ENCODE results near the gene RGS13. TPM values are rescaled to one million over a fixed set of nuclear protein-coding genes. Genes with fewer than 3 reads are reported as not detected.
"Not testable (repeated sequence)": the region's sequence is repeated elsewhere in the genome, so short reads cannot be mapped to it uniquely, and the experiment has no call there.

The RGS13 gene
- total RNA-seq, 4 donors from 2014 or later = 0.10 to 0.56 (median 0.34) TPM; not detected in 1

DNA sequence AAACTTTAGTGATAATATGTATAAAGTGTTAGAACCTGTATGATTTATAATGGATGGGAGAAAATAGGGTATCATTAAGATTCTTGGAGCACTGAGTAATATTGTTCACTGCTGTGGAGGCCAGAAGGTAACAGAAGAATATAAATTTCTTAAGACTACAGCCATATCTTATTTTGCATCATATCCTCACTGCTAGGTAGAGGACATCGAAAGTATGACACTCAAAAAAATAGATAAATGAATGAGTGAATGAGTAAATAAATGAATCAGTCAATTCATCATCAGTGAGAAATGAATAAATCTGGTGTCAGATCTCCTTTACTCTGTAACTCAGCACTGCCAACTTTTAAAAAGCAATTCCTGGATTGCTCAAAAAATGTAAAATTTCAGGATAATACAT is 33.2 kb downstream of the RGS13 start:
- WGBS = 85% methylated on average over 1 of the region's 1 CpG
- no peak for TF ChIP-seq EP300 (IDR thresholded peaks at IDR 0.05)
- TF ChIP-seq POLR2AphosphoS5 (IDR thresholded peaks at IDR 0.05) = no peak
- TF ChIP-seq, protein P1, sequence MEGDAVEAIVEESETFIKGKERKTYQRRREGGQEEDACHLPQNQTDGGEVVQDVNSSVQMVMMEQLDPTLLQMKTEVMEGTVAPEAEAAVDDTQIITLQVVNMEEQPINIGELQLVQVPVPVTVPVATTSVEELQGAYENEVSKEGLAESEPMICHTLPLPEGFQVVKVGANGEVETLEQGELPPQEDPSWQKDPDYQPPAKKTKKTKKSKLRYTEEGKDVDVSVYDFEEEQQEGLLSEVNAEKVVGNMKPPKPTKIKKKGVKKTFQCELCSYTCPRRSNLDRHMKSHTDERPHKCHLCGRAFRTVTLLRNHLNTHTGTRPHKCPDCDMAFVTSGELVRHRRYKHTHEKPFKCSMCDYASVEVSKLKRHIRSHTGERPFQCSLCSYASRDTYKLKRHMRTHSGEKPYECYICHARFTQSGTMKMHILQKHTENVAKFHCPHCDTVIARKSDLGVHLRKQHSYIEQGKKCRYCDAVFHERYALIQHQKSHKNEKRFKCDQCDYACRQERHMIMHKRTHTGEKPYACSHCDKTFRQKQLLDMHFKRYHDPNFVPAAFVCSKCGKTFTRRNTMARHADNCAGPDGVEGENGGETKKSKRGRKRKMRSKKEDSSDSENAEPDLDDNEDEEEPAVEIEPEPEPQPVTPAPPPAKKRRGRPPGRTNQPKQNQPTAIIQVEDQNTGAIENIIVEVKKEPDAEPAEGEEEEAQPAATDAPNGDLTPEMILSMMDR (IDR thresholded peaks at IDR 0.05) = no peak
- TF ChIP-seq POLR2A (IDR thresholded peaks at IDR 0.05) = no peak
- Histone ChIP-seq H3K27ac (no peak overlapping the region), H3K27me3 (no peaks in the 10 kb centered on the region), H3K4me1 (no peaks in the 10 kb centered on the region), H3K9me3 (no peaks in the 10 kb centered on the region), H3K4me3 (no peak overlapping the region), H3K36me3 (no peaks in the 10 kb centered on the region)
- DNase-seq (ENCODE audit: low spot score in 2 of 2) = no peak

DNA sequence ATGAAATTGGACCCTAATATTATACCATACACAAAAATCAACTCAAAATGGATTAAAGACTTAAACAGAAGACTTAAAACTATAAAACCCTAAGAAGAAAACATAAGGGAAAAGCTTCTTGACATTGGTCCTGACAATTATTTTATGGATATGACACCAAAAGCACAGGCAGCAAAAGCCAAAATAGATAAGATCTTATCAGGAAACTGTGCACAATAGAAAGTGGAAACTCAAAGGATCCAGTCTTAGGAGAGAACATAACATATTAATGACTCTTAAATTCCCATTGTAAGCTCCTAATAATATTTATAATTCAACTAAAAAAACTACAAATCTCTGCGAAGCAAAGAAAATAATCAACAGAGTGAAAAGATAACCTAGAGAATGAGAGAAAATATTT is 39.8 kb downstream of the RGS13 start:
- Histone ChIP-seq H3K9me3 (no peaks in the 10 kb centered on the region), H3K27ac (no peak overlapping the region), H3K36me3 (no peaks in the 10 kb centered on the region), H3K4me1 (no peaks in the 10 kb centered on the region), H3K4me3 (no peak overlapping the region), H3K27me3 (no peaks in the 10 kb centered on the region)
- TF ChIP-seq, protein P1 (IDR thresholded peaks at IDR 0.05) = no peak
- TF ChIP-seq POLR2AphosphoS5 (IDR thresholded peaks at IDR 0.05) (no peak), EP300 (IDR thresholded peaks at IDR 0.05) (no peak), POLR2A (IDR thresholded peaks at IDR 0.05) (no peak)
- WGBS = 78% methylated on average over 1 of the region's 1 CpG
- DNase-seq (ENCODE audit: low spot score in 2 of 2) = no peak

DNA sequence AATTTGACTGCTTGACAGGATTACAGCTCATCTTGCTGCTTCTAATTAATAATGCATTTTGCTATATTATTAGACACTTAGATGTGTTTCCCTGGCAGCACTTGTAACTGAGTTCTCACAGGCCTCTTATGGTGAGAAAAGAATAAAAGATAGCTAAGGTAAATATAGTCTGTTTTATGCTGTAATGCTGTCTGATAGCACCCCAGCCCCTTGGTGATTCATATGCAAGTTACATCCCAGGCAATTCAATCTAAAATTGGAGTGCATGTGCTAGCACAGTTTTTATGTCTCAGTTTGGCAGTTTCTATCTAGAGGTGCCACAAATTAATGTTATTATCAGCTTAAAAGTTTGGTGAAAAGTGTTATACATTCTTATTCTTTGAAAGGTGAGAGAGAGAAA is 42.2 kb downstream of the RGS13 start:
- TF ChIP-seq POLR2AphosphoS5 (IDR thresholded peaks at IDR 0.05) = no peak
- TF ChIP-seq POLR2A (IDR thresholded peaks at IDR 0.05) = no peak
- TF ChIP-seq EP300 (IDR thresholded peaks at IDR 0.05) = no peak
- TF ChIP-seq, protein P1 (IDR thresholded peaks at IDR 0.05) = no peak

DNA sequence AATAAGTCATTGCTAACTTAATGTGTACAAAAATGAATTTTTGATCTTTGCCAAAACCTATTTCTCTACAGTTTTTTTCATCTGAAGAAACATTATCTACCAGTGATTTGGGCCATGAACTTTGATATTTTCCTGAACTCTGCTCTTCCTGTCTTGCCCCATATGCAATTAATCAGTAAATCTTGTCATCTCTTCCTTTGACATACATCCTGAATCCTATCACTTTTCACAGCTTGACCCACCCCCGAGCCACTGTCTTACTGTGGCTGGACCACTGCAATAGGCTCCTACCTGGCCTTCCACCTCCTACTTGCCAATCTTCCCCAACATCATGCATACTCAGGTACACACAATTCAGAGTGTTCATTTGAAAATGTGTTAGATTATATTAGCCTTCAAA is 46.4 kb downstream of the RGS13 start:
- TF ChIP-seq EP300 (IDR thresholded peaks at IDR 0.05) (no peak), POLR2AphosphoS5 (IDR thresholded peaks at IDR 0.05) (no peak), POLR2A (IDR thresholded peaks at IDR 0.05) (no peak)
- TF ChIP-seq, protein P1 (IDR thresholded peaks at IDR 0.05) = no peak
- 72% methylated on average over 1 of the region's 1 CpG for WGBS
- Histone ChIP-seq H3K4me3 (no peak overlapping the region), H3K4me1 (no peaks in the 10 kb centered on the region), H3K9me3 (no peaks in the 10 kb centered on the region), H3K27me3 (no peaks in the 10 kb centered on the region), H3K27ac (no peak overlapping the region), H3K36me3 (no peaks in the 10 kb centered on the region)
- no peak for DNase-seq (ENCODE audit: low spot score in 2 of 2)

More for the DNA sequence above, 42.2 kb downstream of the RGS13 start:
- Histone ChIP-seq H3K4me1 (no peaks in the 10 kb centered on the region), H3K27me3 (no peaks in the 10 kb centered on the region), H3K9me3 (no peaks in the 10 kb centered on the region), H3K4me3 (no peak overlapping the region), H3K36me3 (no peaks in the 10 kb centered on the region), H3K27ac (no peak overlapping the region)
- DNase-seq (ENCODE audit: low spot score in 2 of 2) = no peak

DNA sequence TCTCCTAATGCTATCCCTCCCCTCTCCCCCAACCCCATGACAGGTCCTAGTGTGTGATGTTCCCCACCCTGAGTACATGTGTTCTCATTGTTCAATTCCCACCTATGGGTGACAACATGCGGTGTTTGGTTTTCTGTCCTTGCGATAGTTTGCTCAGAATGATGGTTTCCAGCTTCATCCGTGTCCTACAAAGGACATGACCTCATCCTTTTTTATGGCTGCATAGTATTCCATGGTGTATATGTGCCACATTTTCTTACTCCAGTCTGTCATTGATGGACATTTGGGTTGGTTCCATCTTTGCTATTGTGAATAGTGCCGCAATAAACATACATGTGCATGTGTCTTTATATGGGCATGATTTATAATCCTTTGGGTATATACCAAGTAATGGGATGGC is 47.1 kb downstream of the RGS13 start:
- H3K36me3 ChIP-seq; DNase-seq (ENCODE audit: low spot score in 2 of 2); H3K4me3 ChIP-seq; H3K4me1 ChIP-seq; H3K27me3 ChIP-seq; H3K27ac ChIP-seq; H3K9me3 ChIP-seq: not testable (repeated sequence)
- 98% methylated on average over 4 of the region's 4 CpGs for WGBS

DNA sequence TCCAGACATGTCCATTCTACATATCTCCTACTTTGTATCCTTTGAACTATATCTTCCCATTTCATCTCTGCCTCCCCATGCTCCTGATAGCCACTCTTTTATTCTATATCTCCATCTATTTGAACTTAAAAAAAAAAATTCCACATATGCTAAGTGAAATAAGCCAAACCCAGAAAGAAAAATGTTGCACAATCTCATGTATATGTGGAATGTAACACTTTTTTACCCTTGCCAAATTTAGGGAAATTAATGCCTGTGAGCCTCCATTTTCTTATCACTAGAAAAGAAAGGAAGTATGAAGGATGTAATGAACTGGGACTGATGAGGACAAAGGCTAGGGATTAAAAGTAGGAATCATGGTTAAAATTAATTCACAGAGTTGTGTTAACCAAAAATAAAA is 53.5 kb downstream of the RGS13 start:
- DNase-seq (ENCODE audit: low spot score in 2 of 2) = no peak
- Histone ChIP-seq H3K4me3 (no peak overlapping the region), H3K27ac (no peak overlapping the region), H3K9me3 (no peaks in the 10 kb centered on the region), H3K27me3 (no peaks in the 10 kb centered on the region), H3K4me1 (no peaks in the 10 kb centered on the region), H3K36me3 (no peaks in the 10 kb centered on the region)
- TF ChIP-seq POLR2AphosphoS5 (IDR thresholded peaks at IDR 0.05) (no peak), EP300 (IDR thresholded peaks at IDR 0.05) (no peak), POLR2A (IDR thresholded peaks at IDR 0.05) (no peak)

Data from suprapubic skin (tissue), 4 donors.